ENCODE measurements around the gene CDK6. TPM values are rescaled to one million over a fixed set of nuclear protein-coding genes. Genes with fewer than 3 reads are reported as not detected.

CDK6 gene
- total and polyA plus RNA-seq, 4 donors, result 14.0 to 42.6 (median 27.8) TPM

DNA sequence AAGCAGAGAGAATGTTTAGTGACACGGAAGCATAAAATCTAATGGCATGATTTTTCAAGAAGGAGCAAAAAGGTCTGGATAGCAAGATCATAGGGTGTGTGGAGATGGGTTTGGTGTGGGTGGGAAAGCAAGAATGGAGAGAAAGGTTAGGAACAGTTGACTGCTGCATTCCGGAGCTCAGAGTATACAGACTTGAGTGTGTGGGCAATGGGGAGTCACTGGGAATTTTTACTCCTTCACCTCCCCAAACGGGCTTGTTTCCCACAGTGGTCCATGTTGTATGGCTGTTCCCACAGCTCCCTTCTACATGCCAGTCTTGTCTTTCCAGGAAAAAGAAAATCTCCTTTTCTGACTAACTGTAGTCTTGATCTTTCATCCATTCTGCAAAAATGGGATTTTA lies 122.1 kb downstream of the CDK6 start:
- peaks cover 9% of the 10 kb centered on the region for H3K4me1 ChIP-seq (ENCODE audit: control insufficient read depth, insufficient read depth, low read length)
- H3K36me3 ChIP-seq (ENCODE audit: control insufficient read depth, insufficient read depth, low read length), result no peaks in the 10 kb centered on the region
- H3K4me3 ChIP-seq (ENCODE audit: low read depth, low read length), result no peak overlapping the region
- H3K27ac ChIP-seq (ENCODE audit: low read depth, low read length), result no peak overlapping the region
- 45% methylated on average over 2 of the region's 3 CpGs for WGBS (ENCODE audit: insufficient coverage)
- no peaks in the 10 kb centered on the region for H3K27me3 ChIP-seq (ENCODE audit: control insufficient read depth, insufficient read depth, low read length)
- no peak for DNase-seq (ENCODE audit: low read depth in 4 of 6, low spot score in 6 of 6)
- no peaks in the 10 kb centered on the region for H3K9me3 ChIP-seq (ENCODE audit: control insufficient read depth, insufficient read depth, low read length)

DNA sequence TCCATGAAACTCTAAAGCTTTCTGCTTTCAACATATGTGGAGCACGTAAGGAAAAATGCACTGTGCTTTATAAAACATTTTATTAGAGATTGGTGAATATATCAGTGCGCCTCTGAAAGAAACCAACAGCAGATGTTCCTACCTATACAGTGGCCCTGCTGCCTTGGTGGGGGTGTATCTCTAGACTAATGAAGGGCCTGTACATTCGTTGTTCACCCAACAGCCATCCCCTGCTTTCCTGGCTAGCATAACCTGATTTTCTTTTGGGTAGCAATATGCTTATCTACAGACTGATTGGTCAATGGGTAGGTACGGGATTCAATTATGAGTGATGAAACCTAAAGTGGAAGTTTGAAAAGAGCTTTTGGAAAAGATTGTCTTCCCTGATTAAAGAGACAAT lies 126.5 kb downstream of the CDK6 start:
- no peak overlapping the region for H3K27ac ChIP-seq (ENCODE audit: low read depth, low read length)
- no CpG with 5 or more reads among the region's 4 CpGs for WGBS (ENCODE audit: insufficient coverage)
- H3K36me3 ChIP-seq (ENCODE audit: control insufficient read depth, insufficient read depth, low read length), result no peaks in the 10 kb centered on the region
- H3K9me3 ChIP-seq (ENCODE audit: control insufficient read depth, insufficient read depth, low read length), result no peaks in the 10 kb centered on the region
- no peak overlapping the region for H3K4me3 ChIP-seq (ENCODE audit: low read depth, low read length)
- DNase-seq (ENCODE audit: low read depth in 4 of 6, low spot score in 6 of 6), result no peak
- no peaks in the 10 kb centered on the region for H3K4me1 ChIP-seq (ENCODE audit: control insufficient read depth, insufficient read depth, low read length)
- no peaks in the 10 kb centered on the region for H3K27me3 ChIP-seq (ENCODE audit: control insufficient read depth, insufficient read depth, low read length)

DNA sequence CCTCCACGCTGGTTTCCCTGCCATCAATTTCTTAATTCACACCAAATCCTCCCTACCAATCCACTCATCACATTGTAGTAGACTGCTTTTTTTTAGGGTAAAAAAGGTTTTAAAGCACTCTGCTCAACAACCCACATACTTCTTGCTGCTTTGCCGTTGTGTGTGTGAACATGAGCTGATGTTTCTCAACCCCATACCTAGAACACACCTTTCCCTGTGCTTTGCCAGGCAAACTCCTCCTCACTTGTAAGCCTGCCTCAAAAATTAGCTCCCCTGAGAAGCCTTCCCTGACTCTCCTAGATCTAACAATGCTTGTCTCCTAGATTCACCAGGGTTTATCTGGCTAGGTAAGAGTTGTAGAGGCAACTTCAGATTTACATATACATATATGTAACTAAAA lies 127.2 kb downstream of the CDK6 start:
- no peak for DNase-seq (ENCODE audit: low read depth in 4 of 6, low spot score in 6 of 6)
- H3K9me3 ChIP-seq (ENCODE audit: control insufficient read depth, insufficient read depth, low read length), result no peaks in the 10 kb centered on the region
- no CpG with 5 or more reads among the region's 2 CpGs for WGBS (ENCODE audit: insufficient coverage)
- H3K27ac ChIP-seq (ENCODE audit: low read depth, low read length), result no peak overlapping the region
- H3K36me3 ChIP-seq (ENCODE audit: control insufficient read depth, insufficient read depth, low read length), result no peaks in the 10 kb centered on the region
- no peaks in the 10 kb centered on the region for H3K4me1 ChIP-seq (ENCODE audit: control insufficient read depth, insufficient read depth, low read length)
- no peaks in the 10 kb centered on the region for H3K27me3 ChIP-seq (ENCODE audit: control insufficient read depth, insufficient read depth, low read length)
- H3K4me3 ChIP-seq (ENCODE audit: low read depth, low read length), result no peak overlapping the region

DNA sequence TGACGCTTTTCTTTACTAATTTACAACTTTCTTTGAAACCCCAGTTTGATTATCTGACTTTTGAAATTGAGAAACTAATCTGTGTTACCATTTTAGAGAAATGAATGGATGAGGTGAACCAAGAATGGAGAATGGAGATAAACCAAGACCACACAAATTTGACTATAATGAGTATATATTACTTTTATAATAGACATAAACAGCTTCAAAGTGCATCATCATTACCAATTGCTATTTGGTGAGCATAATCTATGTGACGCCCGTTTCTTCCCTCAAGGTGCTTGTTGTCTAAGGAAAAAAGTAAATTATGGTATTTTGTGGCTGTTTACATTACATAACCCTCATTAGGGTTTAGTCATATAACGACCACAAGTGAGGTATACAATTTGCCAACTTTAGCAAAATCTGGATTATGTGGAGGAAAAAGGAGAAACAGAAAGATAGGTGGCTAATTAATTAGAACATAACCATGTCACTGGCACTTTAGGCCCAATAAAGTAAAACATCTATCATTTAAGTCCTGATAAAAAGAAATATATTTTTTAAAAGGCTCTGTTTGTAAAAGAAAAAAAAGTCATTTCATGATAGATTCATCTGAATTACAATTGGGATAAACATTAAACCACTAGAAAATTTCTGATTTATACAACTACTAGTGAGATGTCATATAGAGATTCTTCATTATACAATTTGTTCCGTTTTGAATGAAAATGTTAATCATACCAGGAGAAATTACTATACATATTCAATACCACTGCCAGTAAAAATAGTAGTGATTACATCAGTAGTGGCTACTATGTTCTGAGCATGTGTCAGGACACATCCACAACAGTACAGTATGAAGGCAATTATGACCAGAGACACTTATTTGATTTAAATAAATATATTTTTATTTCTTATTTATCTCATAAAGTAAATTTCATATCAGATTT lies 128.0 kb downstream of the CDK6 start:
- DNase-seq (ENCODE audit: low read depth in 4 of 6, low spot score in 6 of 6), result no peak
- H3K4me1 ChIP-seq (ENCODE audit: control insufficient read depth, insufficient read depth, low read length), result no peaks in the 10 kb centered on the region
- WGBS (ENCODE audit: insufficient coverage), result no CpG with 5 or more reads among the region's 5 CpGs
- no peaks in the 10 kb centered on the region for H3K36me3 ChIP-seq (ENCODE audit: control insufficient read depth, insufficient read depth, low read length)
- no peak overlapping the region for H3K4me3 ChIP-seq (ENCODE audit: low read depth, low read length)
- no peaks in the 10 kb centered on the region for H3K27me3 ChIP-seq (ENCODE audit: control insufficient read depth, insufficient read depth, low read length)
- H3K27ac ChIP-seq (ENCODE audit: low read depth, low read length), result no peak overlapping the region
- H3K9me3 ChIP-seq (ENCODE audit: control insufficient read depth, insufficient read depth, low read length), result no peaks in the 10 kb centered on the region

DNA sequence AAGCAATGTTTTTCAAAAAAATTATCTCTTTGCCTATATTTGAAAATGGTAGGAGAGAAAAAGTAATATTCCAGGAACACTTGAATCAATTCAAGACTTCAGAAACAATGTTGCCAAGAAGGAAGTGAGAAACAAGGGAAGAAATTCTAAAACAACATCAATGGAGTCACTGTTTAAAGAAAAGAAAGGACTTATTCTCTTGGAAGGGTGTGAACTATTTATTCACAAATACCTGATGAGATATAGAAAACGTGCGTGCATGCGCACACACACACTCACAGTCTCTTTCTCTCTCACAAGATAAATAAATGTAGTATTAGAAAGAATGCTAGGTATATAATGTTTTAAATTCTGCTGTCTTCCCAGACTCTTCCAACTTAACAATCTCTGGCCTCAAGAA lies 128.9 kb downstream of the CDK6 start:
- no peak for DNase-seq (ENCODE audit: low read depth in 4 of 6, low spot score in 6 of 6)
- no CpG with 5 or more reads among the region's 3 CpGs for WGBS (ENCODE audit: insufficient coverage)

DNA sequence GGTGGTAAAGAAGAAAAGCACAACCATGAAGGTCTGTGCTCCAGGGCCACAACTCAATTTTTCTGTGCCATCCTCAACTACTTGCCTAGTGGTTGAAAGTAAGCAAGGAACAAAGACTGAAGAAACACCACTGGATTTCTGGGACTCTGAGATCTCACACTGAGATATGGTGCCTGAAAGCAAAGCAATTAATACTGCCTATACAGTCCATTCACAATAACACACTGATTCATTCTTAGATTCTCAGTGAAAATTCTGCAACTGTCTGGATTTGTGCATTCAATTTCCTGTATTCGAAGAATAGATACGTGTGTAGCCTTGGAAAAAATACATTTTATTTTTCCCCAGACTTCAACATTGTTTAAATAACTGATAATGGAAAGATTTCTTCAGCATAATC lies 129.8 kb downstream of the CDK6 start:
- H3K4me1 ChIP-seq (ENCODE audit: control insufficient read depth, insufficient read depth, low read length), result no peaks in the 10 kb centered on the region
- WGBS (ENCODE audit: insufficient coverage), result no CpG with 5 or more reads among the region's 2 CpGs

More for the DNA sequence above, 128.9 kb downstream of the CDK6 start:
- Histone ChIP-seq H3K36me3 (ENCODE audit: control insufficient read depth, insufficient read depth, low read length) (no peaks in the 10 kb centered on the region), H3K4me3 (ENCODE audit: low read depth, low read length) (no peak overlapping the region), H3K4me1 (ENCODE audit: control insufficient read depth, insufficient read depth, low read length) (no peaks in the 10 kb centered on the region), H3K27ac (ENCODE audit: low read depth, low read length) (no peak overlapping the region), H3K9me3 (ENCODE audit: control insufficient read depth, insufficient read depth, low read length) (no peaks in the 10 kb centered on the region), H3K27me3 (ENCODE audit: control insufficient read depth, insufficient read depth, low read length) (no peaks in the 10 kb centered on the region)

DNA sequence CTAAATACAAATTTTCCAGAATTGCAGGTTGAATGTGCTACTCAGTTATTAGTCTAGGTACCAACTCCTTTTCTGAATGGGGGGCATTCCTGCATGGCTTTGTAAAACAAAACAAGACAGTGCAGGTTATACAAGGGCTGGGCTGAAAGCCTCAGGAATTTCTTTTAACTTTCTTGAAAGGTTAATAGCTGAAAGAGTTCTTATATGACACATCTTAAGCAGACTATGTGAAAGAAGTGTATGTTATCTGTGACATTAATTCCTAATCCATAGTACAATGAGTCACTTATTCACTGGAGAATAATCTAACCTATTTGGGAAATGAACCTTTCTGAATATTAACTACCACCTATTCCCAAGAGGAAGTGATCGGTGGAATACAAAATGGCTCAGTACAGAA lies 130.5 kb downstream of the CDK6 start:
- Histone ChIP-seq H3K27ac (ENCODE audit: low read depth, low read length) (no peak overlapping the region), H3K36me3 (ENCODE audit: control insufficient read depth, insufficient read depth, low read length) (no peaks in the 10 kb centered on the region), H3K4me1 (ENCODE audit: control insufficient read depth, insufficient read depth, low read length) (no peaks in the 10 kb centered on the region), H3K4me3 (ENCODE audit: low read depth, low read length) (no peak overlapping the region), H3K27me3 (ENCODE audit: control insufficient read depth, insufficient read depth, low read length) (no peaks in the 10 kb centered on the region), H3K9me3 (ENCODE audit: control insufficient read depth, insufficient read depth, low read length) (no peaks in the 10 kb centered on the region)
- no peak for DNase-seq (ENCODE audit: low read depth in 4 of 6, low spot score in 6 of 6)
- WGBS (ENCODE audit: insufficient coverage), result 100% methylated on average over 1 of the region's 1 CpG

More for the DNA sequence above, 129.8 kb downstream of the CDK6 start:
- no peak for DNase-seq (ENCODE audit: low read depth in 4 of 6, low spot score in 6 of 6)
- no peaks in the 10 kb centered on the region for H3K27me3 ChIP-seq (ENCODE audit: control insufficient read depth, insufficient read depth, low read length)
- H3K9me3 ChIP-seq (ENCODE audit: control insufficient read depth, insufficient read depth, low read length), result no peaks in the 10 kb centered on the region
- H3K4me3 ChIP-seq (ENCODE audit: low read depth, low read length), result no peak overlapping the region
- no peak overlapping the region for H3K27ac ChIP-seq (ENCODE audit: low read depth, low read length)
- H3K36me3 ChIP-seq (ENCODE audit: control insufficient read depth, insufficient read depth, low read length), result no peaks in the 10 kb centered on the region

DNA sequence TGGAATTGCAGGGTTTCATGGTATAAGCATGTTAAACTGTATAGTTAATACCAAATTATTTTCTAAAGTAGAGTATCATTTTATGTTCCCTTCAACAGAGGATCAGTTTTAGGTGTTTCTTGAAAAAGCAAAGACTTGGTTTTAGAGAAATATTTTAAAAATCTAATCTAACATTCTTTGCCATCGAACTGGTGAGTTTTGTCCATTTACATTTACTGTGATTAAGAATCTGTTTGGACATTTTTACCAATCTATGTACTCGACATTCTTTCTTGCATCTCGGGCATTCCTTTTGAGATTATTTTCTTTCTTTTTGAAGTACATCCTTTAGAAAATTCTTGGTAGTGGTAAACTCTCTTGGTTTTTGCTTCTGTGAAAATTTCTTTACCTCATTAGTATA lies 131.5 kb downstream of the CDK6 start:
- Histone ChIP-seq H3K4me3 (ENCODE audit: low read depth, low read length) (no peak overlapping the region), H3K27ac (ENCODE audit: low read depth, low read length) (no peak overlapping the region), H3K36me3 (ENCODE audit: control insufficient read depth, insufficient read depth, low read length) (no peaks in the 10 kb centered on the region), H3K9me3 (ENCODE audit: control insufficient read depth, insufficient read depth, low read length) (no peaks in the 10 kb centered on the region), H3K27me3 (ENCODE audit: control insufficient read depth, insufficient read depth, low read length) (no peaks in the 10 kb centered on the region), H3K4me1 (ENCODE audit: control insufficient read depth, insufficient read depth, low read length) (no peaks in the 10 kb centered on the region)
- no peak for DNase-seq (ENCODE audit: low read depth in 4 of 6, low spot score in 6 of 6)
- no CpG with 5 or more reads among the region's 3 CpGs for WGBS (ENCODE audit: insufficient coverage)

DNA sequence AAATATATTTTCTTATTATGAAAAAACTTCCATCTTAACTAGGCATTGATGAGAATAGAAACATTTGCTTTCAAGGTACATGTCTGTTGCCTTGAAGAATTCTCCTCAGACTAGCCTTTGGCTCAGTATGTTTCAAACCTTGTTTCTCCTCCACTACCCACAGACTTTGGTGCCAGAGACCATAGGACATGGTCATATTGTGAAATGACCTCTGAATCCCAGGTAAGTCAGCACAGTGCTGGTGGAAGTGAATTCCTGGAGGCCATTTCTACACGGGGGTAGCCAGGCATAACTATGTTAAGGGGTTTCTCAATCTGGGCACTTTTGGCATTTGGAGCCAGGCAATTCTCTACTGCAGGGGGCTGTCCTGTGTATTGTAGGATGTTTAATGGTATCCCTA lies 133.8 kb downstream of the CDK6 start:
- Histone ChIP-seq H3K9me3 (ENCODE audit: control insufficient read depth, insufficient read depth, low read length) (no peaks in the 10 kb centered on the region), H3K27ac (ENCODE audit: low read depth, low read length) (no peak overlapping the region)

DNA sequence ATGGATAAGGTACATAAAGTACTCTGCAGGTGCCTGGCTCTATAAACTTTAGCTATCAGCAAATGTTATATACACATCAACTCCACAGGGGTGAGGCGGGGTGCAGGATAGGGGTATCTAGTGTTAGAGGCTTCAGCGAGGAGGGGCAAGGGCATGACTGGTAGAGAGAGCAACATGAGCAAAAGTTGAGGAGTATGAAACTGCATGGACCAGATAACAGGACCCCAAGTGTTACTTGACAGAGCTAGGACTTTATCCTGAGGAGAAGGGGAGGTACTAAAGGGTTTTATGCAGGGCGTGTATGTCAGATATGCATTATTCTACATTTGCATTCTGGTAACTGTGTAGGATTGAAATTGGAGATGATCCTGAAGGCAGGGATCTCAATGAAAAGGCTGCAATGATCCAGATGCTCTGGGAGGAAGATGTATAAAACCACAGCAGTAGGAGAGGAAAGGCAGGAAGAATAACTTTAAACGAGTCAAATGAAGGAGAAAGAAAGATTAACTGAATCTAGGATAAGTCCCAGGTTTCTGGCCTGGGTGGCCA lies 136.3 kb downstream of the CDK6 start:
- peaks cover 2% of the 10 kb centered on the region for H3K27me3 ChIP-seq (ENCODE audit: control insufficient read depth, insufficient read depth, low read length)
- H3K36me3 ChIP-seq (ENCODE audit: control insufficient read depth, insufficient read depth, low read length), result no peaks in the 10 kb centered on the region
- H3K27ac ChIP-seq (ENCODE audit: low read depth, low read length), result no peak overlapping the region
- H3K4me3 ChIP-seq (ENCODE audit: low read depth, low read length), result no peak overlapping the region
- 98% methylated on average over 3 of the region's 4 CpGs for WGBS (ENCODE audit: insufficient coverage)
- DNase-seq (ENCODE audit: low read depth in 4 of 6, low spot score in 6 of 6), result no peak
- no peaks in the 10 kb centered on the region for H3K9me3 ChIP-seq (ENCODE audit: control insufficient read depth, insufficient read depth, low read length)
- H3K4me1 ChIP-seq (ENCODE audit: control insufficient read depth, insufficient read depth, low read length), result peaks cover 6% of the 10 kb centered on the region

More for the DNA sequence above, 133.8 kb downstream of the CDK6 start:
- H3K4me1 ChIP-seq (ENCODE audit: control insufficient read depth, insufficient read depth, low read length), result peaks cover 6% of the 10 kb centered on the region
- H3K27me3 ChIP-seq (ENCODE audit: control insufficient read depth, insufficient read depth, low read length), result no peaks in the 10 kb centered on the region
- WGBS (ENCODE audit: insufficient coverage), result 71% methylated on average over 1 of the region's 1 CpG
- no peak for DNase-seq (ENCODE audit: low read depth in 4 of 6, low spot score in 6 of 6)
- no peaks in the 10 kb centered on the region for H3K36me3 ChIP-seq (ENCODE audit: control insufficient read depth, insufficient read depth, low read length)
- H3K4me3 ChIP-seq (ENCODE audit: low read depth, low read length), result no peak overlapping the region

Data from spinal cord (tissue), 10 donors.